MM.1S (cell line): ENCODE data around the gene SLC38A11.

Experiments
- DNase-seq: peaks from one replicate; pipeline ENCODE4 v3.0.0-alpha.2; 2015
- H2AFZ ChIP-seq: fragments of 300-600 bp; sonication (generic); 2 replicates; pipeline ENCODE4 v1.6.0; 2016; ENCODE audit warnings: antibody characterized with exemption, low read length
- H3F3A ChIP-seq: fragments of 300-600 bp; sonication (generic); 2 replicates; pipeline ENCODE4 v1.6.1; 2016; ENCODE audit warnings: mild to moderate bottlenecking, antibody characterized with exemption, low read length, moderate library complexity, mixed read lengths; ENCODE audit not compliant: insufficient read depth
- H3K27ac ChIP-seq: fragments of 300-600 bp; sonication (generic); 2 replicates; pipeline ENCODE4 v1.5.1; 2016; ENCODE audit warnings: mild to moderate bottlenecking, low read length
- H3K27me3 ChIP-seq: fragments of 300-600 bp; sonication (generic); replicated peaks from 2 replicates; pipeline ENCODE4 v1.6.0; 2016; ENCODE audit warnings: low read length; ENCODE audit not compliant: insufficient read depth
- H3K36me3 ChIP-seq: fragments of 300-600 bp; sonication (generic); replicated peaks from 2 replicates; pipeline ENCODE4 v1.6.1; 2016; ENCODE audit warnings: mild to moderate bottlenecking, low read length, mixed read lengths; ENCODE audit not compliant: insufficient read depth
- H3K4me1 ChIP-seq: fragments of 300-600 bp; sonication (generic); 2 replicates; pipeline ENCODE4 v1.6.1; 2016; ENCODE audit warnings: low read length, mixed read lengths
- H3K4me2 ChIP-seq: fragments of 300-600 bp; sonication (generic); 2 replicates; pipeline ENCODE4 v1.6.0; 2016; ENCODE audit warnings: low read depth, low read length
- H3K4me3 ChIP-seq: fragments of 300-600 bp; sonication (generic); 2 replicates; pipeline ENCODE4 v1.5.1; 2016; ENCODE audit warnings: low read length, mixed read lengths
- H3K79me2 ChIP-seq: fragments of 300-600 bp; sonication (generic); 2 replicates; pipeline ENCODE4 v1.6.1; 2016; ENCODE audit warnings: mixed run types, low read length, mixed read lengths
- H3K9ac ChIP-seq: fragments of 300-600 bp; sonication (generic); 2 replicates; pipeline ENCODE4 v1.6.1; 2016; ENCODE audit warnings: low read length, mixed read lengths
- H3K9me2 ChIP-seq: fragments of 300-600 bp; sonication (generic); replicated peaks from 2 replicates; pipeline ENCODE4 v1.6.1; 2016; ENCODE audit warnings: mild to moderate bottlenecking, low read length, mixed read lengths; ENCODE audit not compliant: insufficient read depth
- H3K9me3 ChIP-seq: fragments of 300-600 bp; sonication (generic); replicated peaks from 2 replicates; pipeline ENCODE4 v1.6.1; 2016; ENCODE audit warnings: mild to moderate bottlenecking, low read length, mixed read lengths; ENCODE audit not compliant: insufficient read depth
- H4K20me1 ChIP-seq: fragments of 300-600 bp; sonication (generic); 2 replicates; pipeline ENCODE4 v1.6.1; 2016; ENCODE audit warnings: mild to moderate bottlenecking, low read length, moderate library complexity, mixed read lengths; ENCODE audit not compliant: insufficient read depth
- EZH2 ChIP-seq: fragments of 300-600 bp; sonication (generic); optimal IDR thresholded peaks from 2 replicates; pipeline ENCODE3; 2017; ENCODE audit warnings: low read depth, mild to moderate bottlenecking, antibody characterized with exemption, low read length, mixed read lengths
- EZH2phosphoT487 ChIP-seq: fragments of 300-600 bp; sonication (generic); IDR thresholded peaks from 2 replicates; pipeline ENCODE4 v1.6.1; 2018; ENCODE audit warnings: antibody characterized with exemption, low read length
- TF ChIP-seq, protein P1 (sequence below): fragments of 300-600 bp; sonication (generic); IDR thresholded peaks from 2 replicates; pipeline ENCODE4 v1.5.1; 2016; ENCODE audit warnings: antibody characterized with exemption, low read length, mixed read lengths

The SLC38A11 gene

GRCh38 chr2:164877927-164878326 lies 77.4 kb downstream of the SLC38A11 start:
- Histone ChIP-seq H4K20me1 (no peaks in the 10 kb centered on the region), H3K4me2 (no peak overlapping the region), H3K27ac (no peak overlapping the region), H3K9me3 (no peaks in the 10 kb centered on the region), H3K27me3 (no peaks in the 10 kb centered on the region), H3K9ac (no peak overlapping the region), H3K4me3 (no peak overlapping the region), H3K36me3 (no peaks in the 10 kb centered on the region), H3K79me2 (no peaks in the 10 kb centered on the region), H3K9me2 (no peaks in the 10 kb centered on the region), H3K4me1 (no peaks in the 10 kb centered on the region), H2AFZ (no peak overlapping the region), H3F3A (no peaks in the 10 kb centered on the region)
- TF ChIP-seq, protein P1, sequence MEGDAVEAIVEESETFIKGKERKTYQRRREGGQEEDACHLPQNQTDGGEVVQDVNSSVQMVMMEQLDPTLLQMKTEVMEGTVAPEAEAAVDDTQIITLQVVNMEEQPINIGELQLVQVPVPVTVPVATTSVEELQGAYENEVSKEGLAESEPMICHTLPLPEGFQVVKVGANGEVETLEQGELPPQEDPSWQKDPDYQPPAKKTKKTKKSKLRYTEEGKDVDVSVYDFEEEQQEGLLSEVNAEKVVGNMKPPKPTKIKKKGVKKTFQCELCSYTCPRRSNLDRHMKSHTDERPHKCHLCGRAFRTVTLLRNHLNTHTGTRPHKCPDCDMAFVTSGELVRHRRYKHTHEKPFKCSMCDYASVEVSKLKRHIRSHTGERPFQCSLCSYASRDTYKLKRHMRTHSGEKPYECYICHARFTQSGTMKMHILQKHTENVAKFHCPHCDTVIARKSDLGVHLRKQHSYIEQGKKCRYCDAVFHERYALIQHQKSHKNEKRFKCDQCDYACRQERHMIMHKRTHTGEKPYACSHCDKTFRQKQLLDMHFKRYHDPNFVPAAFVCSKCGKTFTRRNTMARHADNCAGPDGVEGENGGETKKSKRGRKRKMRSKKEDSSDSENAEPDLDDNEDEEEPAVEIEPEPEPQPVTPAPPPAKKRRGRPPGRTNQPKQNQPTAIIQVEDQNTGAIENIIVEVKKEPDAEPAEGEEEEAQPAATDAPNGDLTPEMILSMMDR: no peak
- TF ChIP-seq EZH2: no peak
- no peak for TF ChIP-seq EZH2phosphoT487
- no peak for DNase-seq

- H2AFZ ChIP-seq: no peak overlapping the region
These were observed 78.2 kb downstream of the SLC38A11 start for GRCh38 chr2:164877169-164877568.

GRCh38 chr2:164875334-164876205 lies 79.8 kb downstream of the SLC38A11 start:
- no peaks in the 10 kb centered on the region for H3K9me3 ChIP-seq
- no peaks in the 10 kb centered on the region for H3K27me3 ChIP-seq
- H2AFZ ChIP-seq: no peak overlapping the region
- H3K9me2 ChIP-seq: no peaks in the 10 kb centered on the region
- no peaks in the 10 kb centered on the region for H3K36me3 ChIP-seq
- no peaks in the 10 kb centered on the region for H4K20me1 ChIP-seq
- H3K79me2 ChIP-seq: no peaks in the 10 kb centered on the region
- no peak overlapping the region for H3K4me3 ChIP-seq
- H3K4me1 ChIP-seq: no peaks in the 10 kb centered on the region
- no peak overlapping the region for H3K9ac ChIP-seq
- H3K4me2 ChIP-seq: no peak overlapping the region
- DNase-seq: no peak
- TF ChIP-seq EZH2 (no peak), EZH2phosphoT487 (no peak)
- TF ChIP-seq, protein P1: no peak
- no peaks in the 10 kb centered on the region for H3F3A ChIP-seq
- H3K27ac ChIP-seq: no peak overlapping the region

More at GRCh38 chr2:164877169-164877568, 78.2 kb downstream of the SLC38A11 start:
- no peak overlapping the region for H3K27ac ChIP-seq
- no peaks in the 10 kb centered on the region for H3K79me2 ChIP-seq
- H3K27me3 ChIP-seq: no peaks in the 10 kb centered on the region
- no peaks in the 10 kb centered on the region for H3K4me1 ChIP-seq
- H3K9ac ChIP-seq: no peak overlapping the region
- H3K9me2 ChIP-seq: no peaks in the 10 kb centered on the region
- H3F3A ChIP-seq: no peaks in the 10 kb centered on the region
- no peak for TF ChIP-seq EZH2phosphoT487
- TF ChIP-seq EZH2: no peak
- TF ChIP-seq, protein P1: no peak
- no peak for DNase-seq
- H3K36me3 ChIP-seq: no peaks in the 10 kb centered on the region
- H3K4me3 ChIP-seq: no peak overlapping the region
- no peaks in the 10 kb centered on the region for H4K20me1 ChIP-seq
- no peaks in the 10 kb centered on the region for H3K9me3 ChIP-seq
- no peak overlapping the region for H3K4me2 ChIP-seq
